Gastroesophageal sphincter (tissue), 4 donors: Measurements from ENCODE around the gene PSME1. TPM values are rescaled to one million over a fixed set of nuclear protein-coding genes. Genes with fewer than 3 reads are reported as not detected.

Experiments
- ATAC-seq: fragments of 150-250 bp; one replicate; pipeline ENCODE4 v1.9.1; 2016; ENCODE audit warnings: mild to moderate bottlenecking, moderate library complexity
- H3K27ac ChIP-seq, 4 donors: fragments of 200-600 bp; sonication (generic) in 3 of 4; 1 replicate in 3 of 4; 2 replicates in 1 of 4; pipeline ENCODE4 v1.5.1; 2016 to 2019
- H3K27me3 ChIP-seq: fragments of 200-600 bp; sonication (generic); one replicate; pipeline ENCODE4 v1.5.1; 2019
- H3K36me3 ChIP-seq, 2 donors: fragments of 200-600 bp; sonication (generic); one replicate each; pipeline ENCODE4 v1.5.1; 2019; ENCODE audit warnings: control low read depth in 1 of 2
- H3K4me1 ChIP-seq, 3 donors: fragments of 200-600 bp; sonication (generic); 1 replicate in 2 of 3; 2 replicates in 1 of 3; pipeline ENCODE4 v1.5.1; 2016 to 2019; ENCODE audit warnings: control low read depth in 2 of 3
- H3K4me3 ChIP-seq, 2 donors: fragments of 200-600 bp; sonication (generic); one replicate each; pipeline ENCODE4 v1.5.1; 2019; ENCODE audit warnings: mild to moderate bottlenecking in 1 of 2, moderate library complexity in 1 of 2
- H3K9me3 ChIP-seq, 3 donors: fragments of 200-600 bp; sonication (generic); one replicate each; pipeline ENCODE4 v1.5.1; 2017 to 2019; ENCODE audit warnings: control low read depth in 2 of 3
- EP300 ChIP-seq: sonication (generic); formaldehyde crosslinking; IDR thresholded peaks from one replicate; pipeline ENCODE4 v1.6.1; 2017; ENCODE audit warnings: antibody characterized with exemption, mild to moderate bottlenecking
- POLR2A ChIP-seq, 2 donors: fragments of 450-650 bp; IDR thresholded peaks; one replicate each; pipeline ENCODE4 v1.6.1; 2017; ENCODE audit warnings: antibody characterized with exemption in 2 of 2, mild to moderate bottlenecking in 2 of 2, moderate library complexity in 1 of 2
- POLR2AphosphoS5 ChIP-seq: sonication (generic); formaldehyde crosslinking; IDR thresholded peaks from one replicate; pipeline ENCODE4 v1.6.1; 2017; ENCODE audit warnings: antibody characterized with exemption
- WGBS, 2 donors: methylation state at CpG; one replicate each; pipeline ENCODE4 v1.1.5; 2018; ENCODE audit warnings: low coverage in 1 of 2; 5-methylcytosine and 5-hydroxymethylcytosine counted together
- total RNA-seq, 4 donors: library from RNA; depleted of rRNA; stranded (reverse); fragments of >200 nt; gene quantifications; one replicate each; pipeline ENCODE4 v1.1.0, GENCODE V29; 2016
- TF ChIP-seq, protein P1 (sequence below), 4 experiments: fragments of 200-600 bp in 2 of 4; fragments of 450-650 bp in 2 of 4; sonication (generic) in 1 of 4; IDR thresholded peaks; one replicate each; pipeline ENCODE4 v1.5.1; 2017 to 2019; ENCODE audit warnings: antibody characterized with exemption in 4 of 4, mild to moderate bottlenecking in 2 of 4, moderate library complexity in 2 of 4

The PSME1 gene
- total RNA-seq, 4 donors from 2014 or later = 114 to 186 (median 127) TPM

DNA sequence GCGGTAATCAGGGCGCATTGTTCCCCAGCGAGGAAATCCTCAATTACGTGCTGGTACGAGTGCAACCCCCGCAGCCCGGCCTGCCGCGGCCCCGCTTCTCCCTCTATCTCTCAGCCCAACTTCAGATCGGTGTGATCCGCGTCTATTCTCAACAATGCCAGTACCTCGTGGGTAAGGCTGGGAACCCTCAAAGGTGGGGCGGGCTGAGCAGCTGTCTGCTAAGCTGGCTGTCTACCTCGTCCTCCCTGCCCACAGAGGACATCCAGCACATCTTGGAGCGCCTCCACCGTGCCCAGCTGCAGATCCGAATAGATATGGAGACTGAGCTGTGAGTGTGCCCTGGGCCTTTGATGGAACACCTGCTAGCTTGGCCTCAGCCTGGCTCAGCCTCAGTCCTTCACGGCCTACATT lies 36.9 kb downstream of the PSME1 start:
- whole genome bisulfite sequencing, 2 donors = no CpG with 5 or more reads among the region's 20 CpGs
- H3K4me3 ChIP-seq = no peak overlapping the region
- ATAC-seq = no peak
- no peaks in the 10 kb centered on the region for H3K9me3 ChIP-seq
- no peaks in the 10 kb centered on the region for H3K27me3 ChIP-seq
- H3K36me3 ChIP-seq = peaks cover 0 to 37% of the 10 kb centered on the region in 2 donors
- H3K27ac ChIP-seq = peak overlapping the region in 3 of 4 donors; percentile 60 to 72 (median 63)
- H3K4me1 ChIP-seq = peaks cover 0 to 21% (median 3%) of the 10 kb centered on the region in 3 donors
- TF ChIP-seq POLR2A (IDR thresholded peaks at IDR 0.05) (no peak), EP300 (no peak), POLR2AphosphoS5 (no peak)
- TF ChIP-seq, protein P1, sequence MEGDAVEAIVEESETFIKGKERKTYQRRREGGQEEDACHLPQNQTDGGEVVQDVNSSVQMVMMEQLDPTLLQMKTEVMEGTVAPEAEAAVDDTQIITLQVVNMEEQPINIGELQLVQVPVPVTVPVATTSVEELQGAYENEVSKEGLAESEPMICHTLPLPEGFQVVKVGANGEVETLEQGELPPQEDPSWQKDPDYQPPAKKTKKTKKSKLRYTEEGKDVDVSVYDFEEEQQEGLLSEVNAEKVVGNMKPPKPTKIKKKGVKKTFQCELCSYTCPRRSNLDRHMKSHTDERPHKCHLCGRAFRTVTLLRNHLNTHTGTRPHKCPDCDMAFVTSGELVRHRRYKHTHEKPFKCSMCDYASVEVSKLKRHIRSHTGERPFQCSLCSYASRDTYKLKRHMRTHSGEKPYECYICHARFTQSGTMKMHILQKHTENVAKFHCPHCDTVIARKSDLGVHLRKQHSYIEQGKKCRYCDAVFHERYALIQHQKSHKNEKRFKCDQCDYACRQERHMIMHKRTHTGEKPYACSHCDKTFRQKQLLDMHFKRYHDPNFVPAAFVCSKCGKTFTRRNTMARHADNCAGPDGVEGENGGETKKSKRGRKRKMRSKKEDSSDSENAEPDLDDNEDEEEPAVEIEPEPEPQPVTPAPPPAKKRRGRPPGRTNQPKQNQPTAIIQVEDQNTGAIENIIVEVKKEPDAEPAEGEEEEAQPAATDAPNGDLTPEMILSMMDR (IDR thresholded peaks at IDR 0.05) = no peak

DNA sequence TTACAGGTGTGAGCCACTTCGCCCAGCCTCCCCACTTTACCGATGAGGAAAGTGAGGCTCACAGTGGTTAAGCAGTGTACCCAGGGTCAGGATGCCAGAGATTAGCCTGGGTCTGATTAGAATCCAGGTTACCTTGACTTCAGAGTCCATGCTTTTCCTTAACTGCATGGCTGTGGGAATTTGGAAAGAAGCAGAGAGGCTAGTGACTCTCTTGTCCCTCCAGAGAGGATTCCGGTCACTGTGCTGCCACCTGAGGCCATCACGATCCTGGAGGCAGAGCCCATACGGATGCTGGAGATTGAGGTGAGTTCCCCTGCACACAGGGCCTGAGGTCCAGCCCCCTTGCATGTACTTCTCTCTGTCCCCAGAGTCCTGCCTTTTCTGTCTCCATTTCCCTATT lies 40.6 kb downstream of the PSME1 start:
- ATAC-seq = no peak
- H3K27me3 ChIP-seq = no peaks in the 10 kb centered on the region
- 88% methylated on average over 1 of the region's 5 CpGs; no CpG with 5 or more reads in 1 of the 2 donors for WGBS, 2 donors
- H3K4me1 ChIP-seq = peaks cover 0 to 26% (median 7%) of the 10 kb centered on the region in 3 donors
- no peak overlapping the region for H3K4me3 ChIP-seq
- no peak overlapping the region for H3K27ac ChIP-seq
- H3K36me3 ChIP-seq = peaks cover 0 to 54% of the 10 kb centered on the region in 2 donors
- no peaks in the 10 kb centered on the region for H3K9me3 ChIP-seq
- TF ChIP-seq POLR2A (IDR thresholded peaks at IDR 0.05) (no peak), EP300 (no peak)
- TF ChIP-seq, protein P1 (IDR thresholded peaks at IDR 0.05) = no peak

DNA sequence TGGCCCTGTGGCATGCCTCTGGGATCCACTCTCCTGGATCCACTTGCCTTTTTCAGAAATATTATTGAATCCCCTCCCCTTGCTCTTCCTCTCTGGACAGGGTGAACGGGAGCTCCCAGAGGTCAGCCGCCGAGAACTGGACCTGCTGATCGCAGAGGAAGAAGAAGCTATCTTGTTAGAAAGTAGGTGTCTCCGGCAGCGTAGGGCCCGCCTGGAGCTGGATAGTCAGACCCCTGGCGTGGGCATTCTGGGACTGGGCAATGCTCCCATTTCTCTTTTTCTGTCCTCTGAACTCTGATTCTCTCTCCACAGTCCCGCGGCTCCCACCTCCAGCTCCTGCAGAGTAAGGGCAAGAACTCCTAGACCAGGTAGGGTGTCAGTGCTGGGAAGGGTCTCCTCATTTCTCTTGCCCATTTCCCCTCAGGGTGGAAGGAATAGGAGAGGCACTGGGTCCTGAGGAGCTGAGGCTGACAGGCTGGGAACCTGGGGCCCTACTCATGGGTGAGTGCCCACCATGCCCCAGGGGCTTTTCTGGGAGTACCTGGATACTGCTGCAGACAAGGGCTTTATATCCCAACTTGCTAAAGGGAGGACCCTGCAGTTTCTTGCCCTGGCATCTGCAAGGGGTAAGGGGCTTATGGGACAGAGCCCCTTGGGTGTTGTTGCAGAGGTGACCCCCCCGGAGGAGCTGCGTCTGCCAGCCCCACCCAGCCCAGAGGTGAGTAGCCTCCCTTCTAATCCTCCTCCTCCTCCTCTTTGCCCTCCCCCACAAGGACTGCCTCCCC lies 41.2 kb downstream of the PSME1 start:
- H3K36me3 ChIP-seq = peaks cover 0 to 60% of the 10 kb centered on the region in 2 donors
- TF ChIP-seq EP300 (no peak), POLR2AphosphoS5 (no peak), POLR2A (IDR thresholded peaks at IDR 0.05) (no peak)
- TF ChIP-seq, protein P1 (IDR thresholded peaks at IDR 0.05) = no peak
- no peaks in the 10 kb centered on the region for H3K27me3 ChIP-seq
- H3K9me3 ChIP-seq = no peaks in the 10 kb centered on the region
- peaks cover 0 to 20% (median 4%) of the 10 kb centered on the region in 3 donors for H3K4me1 ChIP-seq
- ATAC-seq = no peak
- 60% methylated on average over 2 of the region's 12 CpGs; no CpG with 5 or more reads in 1 of the 2 donors for WGBS, 2 donors
- no peak overlapping the region for H3K4me3 ChIP-seq
- no peak overlapping the region for H3K27ac ChIP-seq

DNA sequence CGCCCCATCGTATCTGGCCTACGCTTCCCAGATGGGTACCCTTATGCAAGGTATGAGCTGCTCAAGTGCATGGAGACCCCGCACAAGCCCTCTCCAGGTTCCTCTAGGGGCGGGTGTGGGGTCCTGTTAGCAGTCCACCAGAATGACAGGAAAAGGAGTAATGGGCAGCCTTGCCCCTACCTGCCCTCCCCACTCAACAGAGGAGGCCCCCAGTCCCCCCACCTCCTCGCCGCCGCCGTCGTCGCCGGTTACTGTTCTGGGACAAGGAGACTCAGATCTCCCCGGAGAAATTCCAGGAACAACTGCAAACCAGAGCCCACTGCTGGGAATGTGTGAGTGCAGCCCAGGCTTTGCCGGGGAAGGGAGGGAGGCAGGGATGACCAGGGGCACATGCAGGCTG lies 41.9 kb downstream of the PSME1 start:
- Histone ChIP-seq H3K27ac (no peak overlapping the region), H3K9me3 (no peaks in the 10 kb centered on the region), H3K4me1 (peaks cover 0 to 14% (median 4%) of the 10 kb centered on the region in 3 donors), H3K27me3 (no peaks in the 10 kb centered on the region), H3K4me3 (no peak overlapping the region), H3K36me3 (peaks cover 0 to 67% of the 10 kb centered on the region in 2 donors)
- TF ChIP-seq EP300 = no peak
- no peak for TF ChIP-seq POLR2A (IDR thresholded peaks at IDR 0.05)
- TF ChIP-seq, protein P1 (IDR thresholded peaks at IDR 0.05) = no peak
- TF ChIP-seq POLR2AphosphoS5 = no peak
- WGBS, 2 donors = 91% methylated on average over 5 of the region's 14 CpGs; no CpG with 5 or more reads in 1 of the 2 donors
- no peak for ATAC-seq
